ENCODE results near the gene ZNF48. TPM values are rescaled to one million over a fixed set of nuclear protein-coding genes. Genes with fewer than 3 reads are reported as not detected.

Gene ZNF48
- polyA plus RNA-seq, 1 of the 3 experiments (the other 2 are of a cell fraction): 8.8 TPM

DNA sequence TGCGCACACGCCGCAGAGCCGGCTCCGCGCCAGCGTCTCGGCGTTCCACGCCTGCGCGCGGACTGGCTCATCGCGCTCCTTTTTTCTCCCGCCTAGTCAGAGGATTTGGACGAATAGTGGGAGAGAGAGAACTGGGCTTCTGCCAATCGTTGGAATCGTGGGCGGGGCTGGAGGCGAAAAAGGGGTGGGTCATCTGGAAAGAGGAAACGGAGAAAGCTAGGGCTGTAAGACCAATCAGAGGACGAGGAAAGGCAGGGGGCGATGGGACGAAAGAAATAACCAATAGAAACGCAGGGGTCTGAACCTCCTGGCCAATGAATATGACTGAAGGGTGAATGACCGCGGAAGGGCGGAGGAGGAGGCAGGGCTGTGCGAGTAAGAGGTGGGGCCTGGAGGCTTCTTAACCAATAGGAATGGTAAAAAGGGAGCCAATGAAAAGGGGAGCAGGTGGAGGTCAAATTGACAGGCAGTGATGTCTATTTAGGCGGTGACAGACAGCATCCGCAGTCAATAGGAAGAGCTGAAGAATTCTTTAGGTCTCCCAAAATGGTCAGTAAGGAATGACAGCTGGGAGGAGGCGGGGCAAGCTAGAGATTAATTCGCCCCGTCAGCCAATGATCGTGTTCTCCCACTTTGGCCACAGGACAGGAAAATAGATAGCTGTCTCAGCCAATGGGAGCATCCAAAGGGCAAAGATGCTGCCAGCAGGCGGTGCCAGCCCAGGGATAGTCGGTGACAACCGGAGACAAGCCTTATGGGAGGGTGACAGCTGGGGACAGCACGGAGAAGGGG is 24.6 kb upstream of the ZNF48 start, which contains the start of gene TBC1D10B (continued):
- TF ChIP-seq TEAD4 (IDR thresholded peaks at IDR 0.05; ENCODE audit: borderline replicate concordance, insufficient read depth): no peak
- TF ChIP-seq MXI1 (IDR thresholded peaks at IDR 0.05; ENCODE audit: low read depth, low read length): peak; percentile 94
- TF ChIP-seq, protein P1, sequence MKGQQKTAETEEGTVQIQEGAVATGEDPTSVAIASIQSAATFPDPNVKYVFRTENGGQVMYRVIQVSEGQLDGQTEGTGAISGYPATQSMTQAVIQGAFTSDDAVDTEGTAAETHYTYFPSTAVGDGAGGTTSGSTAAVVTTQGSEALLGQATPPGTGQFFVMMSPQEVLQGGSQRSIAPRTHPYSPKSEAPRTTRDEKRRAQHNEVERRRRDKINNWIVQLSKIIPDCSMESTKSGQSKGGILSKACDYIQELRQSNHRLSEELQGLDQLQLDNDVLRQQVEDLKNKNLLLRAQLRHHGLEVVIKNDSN (IDR thresholded peaks at IDR 0.05; ENCODE audit: borderline replicate concordance, low read depth): no peak
- TF ChIP-seq CHD2 (IDR thresholded peaks at IDR 0.05; ENCODE audit: low read length, partially characterized antibody): peak; percentile 94
- no peak for TF ChIP-seq FOXM1 (IDR thresholded peaks at IDR 0.05; ENCODE audit: low read depth)
- TF ChIP-seq YY1 (IDR thresholded peaks at IDR 0.05; ENCODE audit: low read depth): no peak
- TF ChIP-seq, protein P2, sequence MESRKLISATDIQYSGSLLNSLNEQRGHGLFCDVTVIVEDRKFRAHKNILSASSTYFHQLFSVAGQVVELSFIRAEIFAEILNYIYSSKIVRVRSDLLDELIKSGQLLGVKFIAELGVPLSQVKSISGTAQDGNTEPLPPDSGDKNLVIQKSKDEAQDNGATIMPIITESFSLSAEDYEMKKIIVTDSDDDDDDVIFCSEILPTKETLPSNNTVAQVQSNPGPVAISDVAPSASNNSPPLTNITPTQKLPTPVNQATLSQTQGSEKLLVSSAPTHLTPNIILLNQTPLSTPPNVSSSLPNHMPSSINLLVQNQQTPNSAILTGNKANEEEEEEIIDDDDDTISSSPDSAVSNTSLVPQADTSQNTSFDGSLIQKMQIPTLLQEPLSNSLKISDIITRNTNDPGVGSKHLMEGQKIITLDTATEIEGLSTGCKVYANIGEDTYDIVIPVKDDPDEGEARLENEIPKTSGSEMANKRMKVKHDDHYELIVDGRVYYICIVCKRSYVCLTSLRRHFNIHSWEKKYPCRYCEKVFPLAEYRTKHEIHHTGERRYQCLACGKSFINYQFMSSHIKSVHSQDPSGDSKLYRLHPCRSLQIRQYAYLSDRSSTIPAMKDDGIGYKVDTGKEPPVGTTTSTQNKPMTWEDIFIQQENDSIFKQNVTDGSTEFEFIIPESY (IDR thresholded peaks at IDR 0.05; ENCODE audit: borderline replicate concordance, low read depth): no peak
- no peak for TF ChIP-seq EP300 (IDR thresholded peaks at IDR 0.05; ENCODE audit: borderline replicate concordance in 1 of 2, low read depth in 1 of 2, low read length in 1 of 2)
- no peak for TF ChIP-seq RXRA (IDR thresholded peaks at IDR 0.05; ENCODE audit: borderline replicate concordance, low read depth)
- TF ChIP-seq SIN3A (IDR thresholded peaks at IDR 0.05; ENCODE audit: borderline replicate concordance, low read depth, low read length): peak; percentile 86; the same call in 1 of the 2 replicates
- TF ChIP-seq SMC3 (IDR thresholded peaks at IDR 0.05; ENCODE audit: low read depth, low read length): peak; percentile 4; the same call in 1 of the 2 replicates
- TF ChIP-seq, protein P3, sequence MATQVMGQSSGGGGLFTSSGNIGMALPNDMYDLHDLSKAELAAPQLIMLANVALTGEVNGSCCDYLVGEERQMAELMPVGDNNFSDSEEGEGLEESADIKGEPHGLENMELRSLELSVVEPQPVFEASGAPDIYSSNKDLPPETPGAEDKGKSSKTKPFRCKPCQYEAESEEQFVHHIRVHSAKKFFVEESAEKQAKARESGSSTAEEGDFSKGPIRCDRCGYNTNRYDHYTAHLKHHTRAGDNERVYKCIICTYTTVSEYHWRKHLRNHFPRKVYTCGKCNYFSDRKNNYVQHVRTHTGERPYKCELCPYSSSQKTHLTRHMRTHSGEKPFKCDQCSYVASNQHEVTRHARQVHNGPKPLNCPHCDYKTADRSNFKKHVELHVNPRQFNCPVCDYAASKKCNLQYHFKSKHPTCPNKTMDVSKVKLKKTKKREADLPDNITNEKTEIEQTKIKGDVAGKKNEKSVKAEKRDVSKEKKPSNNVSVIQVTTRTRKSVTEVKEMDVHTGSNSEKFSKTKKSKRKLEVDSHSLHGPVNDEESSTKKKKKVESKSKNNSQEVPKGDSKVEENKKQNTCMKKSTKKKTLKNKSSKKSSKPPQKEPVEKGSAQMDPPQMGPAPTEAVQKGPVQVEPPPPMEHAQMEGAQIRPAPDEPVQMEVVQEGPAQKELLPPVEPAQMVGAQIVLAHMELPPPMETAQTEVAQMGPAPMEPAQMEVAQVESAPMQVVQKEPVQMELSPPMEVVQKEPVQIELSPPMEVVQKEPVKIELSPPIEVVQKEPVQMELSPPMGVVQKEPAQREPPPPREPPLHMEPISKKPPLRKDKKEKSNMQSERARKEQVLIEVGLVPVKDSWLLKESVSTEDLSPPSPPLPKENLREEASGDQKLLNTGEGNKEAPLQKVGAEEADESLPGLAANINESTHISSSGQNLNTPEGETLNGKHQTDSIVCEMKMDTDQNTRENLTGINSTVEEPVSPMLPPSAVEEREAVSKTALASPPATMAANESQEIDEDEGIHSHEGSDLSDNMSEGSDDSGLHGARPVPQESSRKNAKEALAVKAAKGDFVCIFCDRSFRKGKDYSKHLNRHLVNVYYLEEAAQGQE (IDR thresholded peaks at IDR 0.05; ENCODE audit: low read depth, low read length): no peak
- TF ChIP-seq NRF1 (IDR thresholded peaks at IDR 0.05; ENCODE audit: low read depth, low read length): peak; percentile 95
- TF ChIP-seq, protein P4, sequence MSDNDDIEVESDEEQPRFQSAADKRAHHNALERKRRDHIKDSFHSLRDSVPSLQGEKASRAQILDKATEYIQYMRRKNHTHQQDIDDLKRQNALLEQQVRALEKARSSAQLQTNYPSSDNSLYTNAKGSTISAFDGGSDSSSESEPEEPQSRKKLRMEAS (IDR thresholded peaks at IDR 0.05; ENCODE audit: low read depth): no peak
- no peak for TF ChIP-seq TAF1 (IDR thresholded peaks at IDR 0.05; ENCODE audit: borderline replicate concordance, low read depth, low read length)
- no peak for TF ChIP-seq FOXJ3 (CRISPR knock-in tag; IDR thresholded peaks at IDR 0.05)
- TF ChIP-seq RFX5 (IDR thresholded peaks at IDR 0.05; ENCODE audit: low read length): peak; percentile 69
- no peak; the same call in 1 of the 2 replicates for TF ChIP-seq TCF12 (IDR thresholded peaks at IDR 0.05)
- peak; percentile 80; the same call in 1 of the 2 replicates for TF ChIP-seq ELF1 (IDR thresholded peaks at IDR 0.05)

Measured in SK-N-SH (cell line).